NCI-H2196 (cell line): Measurements from ENCODE around the gene PTPRN2.
A peak's percentile ranks its signal among the peaks of the same experiment; 100 is the strongest.
"Not testable (repeated sequence)": the region's sequence is repeated elsewhere in the genome, so short reads cannot be mapped to it uniquely, and the experiment has no call there.

ENCODE experiments used
- DNase-seq: peaks from one replicate; lab custom pipeline; 2025; ENCODE audit not compliant: unreplicated experiment; lab: John Stamatoyannopoulos, UW

PTPRN2 gene

GRCh38 chr7:158518980-158519632 lies 68.5 kb downstream of the PTPRN2 start:
- DNase-seq, result no peak

GRCh38 chr7:158517571-158517970 lies 70.1 kb downstream of the PTPRN2 start:
- DNase-seq, result no peak

- no peak for DNase-seq
Measured at GRCh38 chr7:158517072-158517471, 70.6 kb downstream of the PTPRN2 start.

GRCh38 chr7:158516524-158516923 lies 71.1 kb downstream of the PTPRN2 start:
- DNase-seq, result no peak

GRCh38 chr7:158512869-158513268 lies 74.8 kb downstream of the PTPRN2 start:
- no peak for DNase-seq

GRCh38 chr7:158512042-158512441 lies 75.6 kb downstream of the PTPRN2 start:
- DNase-seq, result no peak

GRCh38 chr7:158508802-158509385 lies 78.7 kb downstream of the PTPRN2 start:
- DNase-seq, result no peak

- not testable (repeated sequence) for DNase-seq
Measured at GRCh38 chr7:158508321-158508720, 79.3 kb downstream of the PTPRN2 start.

- no peak for DNase-seq
Measured at GRCh38 chr7:158507917-158508316, 79.7 kb downstream of the PTPRN2 start.

GRCh38 chr7:158507175-158507574 lies 80.4 kb downstream of the PTPRN2 start:
- DNase-seq, result not testable (repeated sequence)

GRCh38 chr7:158506626-158507025 lies 81.0 kb downstream of the PTPRN2 start:
- no peak for DNase-seq

GRCh38 chr7:158505683-158506082 lies 81.9 kb downstream of the PTPRN2 start:
- no peak for DNase-seq

GRCh38 chr7:158502068-158502750 lies 85.4 kb downstream of the PTPRN2 start:
- DNase-seq, result no peak

- DNase-seq, result no peak
Measured at GRCh38 chr7:158501393-158502067, 86.1 kb downstream of the PTPRN2 start.

GRCh38 chr7:158500651-158501052 lies 87.0 kb downstream of the PTPRN2 start:
- no peak for DNase-seq

GRCh38 chr7:158499082-158499455 lies 88.6 kb downstream of the PTPRN2 start:
- no peak for DNase-seq

- DNase-seq, result no peak
Measured at GRCh38 chr7:158498443-158499081, 89.1 kb downstream of the PTPRN2 start.

GRCh38 chr7:158497627-158498026 lies 90.0 kb downstream of the PTPRN2 start:
- no peak for DNase-seq

GRCh38 chr7:158495786-158496185 lies 91.8 kb downstream of the PTPRN2 start:
- peak; percentile 23 for DNase-seq

- no peak for DNase-seq
Measured at GRCh38 chr7:158495216-158495615, 92.4 kb downstream of the PTPRN2 start.

- DNase-seq, result no peak
Measured at GRCh38 chr7:158494643-158495042, 93.0 kb downstream of the PTPRN2 start.
